Right lobe of liver (tissue), 6 donors: ENCODE data around the gene KLHL17. TPM values are rescaled to one million over a fixed set of nuclear protein-coding genes. Genes with fewer than 3 reads are reported as not detected.

ENCODE experiments used
- ATAC-seq, 4 donors: fragments of 200-7000 bp; cut with Tn5 transposase; one replicate each; pipeline ENCODE4 v1.9.1; 2020; ENCODE audit warnings: mild to moderate bottlenecking in 4 of 4, moderate library complexity in 4 of 4
- DNase-seq, 3 donors: peaks; one replicate each; pipeline ENCODE4 v3.0.0-alpha.2; 2020
- H3K27ac ChIP-seq, 3 donors: fragments of 200-600 bp; one replicate each; pipeline ENCODE4 v1.8.0; 2022
- H3K27me3 ChIP-seq, 2 donors: fragments of 200-600 bp; one replicate each; pipeline ENCODE4 v1.8.0; 2022
- H3K36me3 ChIP-seq, 4 donors: fragments of 200-600 bp; sonication (generic) in 1 of 4; one replicate each; pipeline versions ENCODE4 v1.5.1 to v1.8.0; 2017 to 2022; ENCODE audit warnings: control low read depth in 1 of 4
- H3K4me1 ChIP-seq, 4 donors: fragments of 200-600 bp; sonication (generic) in 1 of 4; one replicate each; pipeline versions ENCODE4 v1.5.1 to v1.8.0; 2017 to 2022; ENCODE audit warnings: control low read depth in 1 of 4
- H3K4me3 ChIP-seq, 3 donors: fragments of 200-600 bp; one replicate each; pipeline ENCODE4 v1.8.0; 2022
- H3K9me3 ChIP-seq, 4 donors: fragments of 200-600 bp; sonication (generic) in 1 of 4; one replicate each; pipeline versions ENCODE4 v1.5.1 to v1.8.0; 2017 to 2022; ENCODE audit warnings: control low read depth in 1 of 4
- CTCF ChIP-seq, 4 donors: fragments of 200-600 bp in 3 of 4; fragments of 450-650 bp in 1 of 4; IDR thresholded peaks; one replicate each; pipeline versions ENCODE4 v1.5.1 to v1.8.0; 2016 to 2022; ENCODE audit warnings: antibody characterized with exemption in 4 of 4, mild to moderate bottlenecking in 2 of 4
- POLR2A ChIP-seq: fragments of 450-650 bp; IDR thresholded peaks from one replicate; pipeline ENCODE4 v1.6.1; 2017; ENCODE audit warnings: antibody characterized with exemption, mild to moderate bottlenecking
- WGBS: methylation state at CpG from one replicate; pipeline ENCODE4 v1.1.6; 2018; ENCODE audit warnings: low coverage, low lambda C conversion rate; ENCODE audit not compliant: insufficient coverage; ENCODE audit errors: missing lambda C conversion rate; 5-methylcytosine and 5-hydroxymethylcytosine counted together
- intact Hi-C, 2 donors: fragments of 100-400 bp; cut with DNase I; formaldehyde crosslinking; loops; one replicate each; pipeline versions ENCODE4 v1.11.2 to v1.14.1; 2022
- total RNA-seq, 6 experiments: library from RNA; depleted of rRNA in 2 of 6; stranded (reverse); fragments of >200 nt in 2 of 6; fragmentation: NEBNext Ultra II Directional in 3 of 6; extraction: Animal tissue kit (Norgen Biotek cat#: 25700) in 3 of 6; gene quantifications; one replicate each; pipeline versions ENCODE4 v1.1.0 to v1.2.4, GENCODE V29; 2016 to 2023
- donor health status: DM: no; HTN: yes; CAD: no.
- donor health status: DM: no; HTN: no; CAD: no.
- donor health status: DM: no; HTN: no; CAD: no.
- donor health status: DM: no; HTN: yes; CAD: no.
- donor health status: DM: no; HTN: yes; CAD: no.

KLHL17 gene
- total RNA-seq, 6 experiments from 2014 or later, result 1.9 to 6.7 (median 4.3) TPM

GRCh38 chr1:928825-929661 lies 31.3 kb upstream of the KLHL17 start:
- intact Hi-C loops, result no loop called here
- ATAC-seq (no peak), DNase-seq (no peak)
- Histone ChIP-seq H3K27me3 (peaks cover 0 to 3% of the 10 kb centered on the region in 2 donors), H3K27ac (no peak overlapping the region), H3K9me3 (no peaks in the 10 kb centered on the region), H3K4me3 (no peak overlapping the region), H3K36me3 (no peaks in the 10 kb centered on the region), H3K4me1 (peaks cover 0 to 10% (median 0%) of the 10 kb centered on the region in 4 donors)
- WGBS, result 63% methylated on average over 6 of the region's 40 CpGs
- no peak for TF ChIP-seq CTCF (IDR thresholded peaks at IDR 0.05)
- TF ChIP-seq POLR2A, result no peak

- H3K27me3 ChIP-seq, result peaks cover 0 to 3% of the 10 kb centered on the region in 2 donors
- no peak for ATAC-seq
- WGBS, result 83% methylated on average over 2 of the region's 40 CpGs
- no peaks in the 10 kb centered on the region for H3K9me3 ChIP-seq
- H3K4me3 ChIP-seq, result no peak overlapping the region
- H3K4me1 ChIP-seq, result peaks cover 0 to under 1% (median 0%) of the 10 kb centered on the region in 4 donors
- TF ChIP-seq CTCF (IDR thresholded peaks at IDR 0.05) (no peak), POLR2A (no peak)
- intact Hi-C loops, result no loop called here
- H3K27ac ChIP-seq, result no peak overlapping the region
- H3K36me3 ChIP-seq, result no peaks in the 10 kb centered on the region
- no peak for DNase-seq
Observed at GRCh38 chr1:929712-930632, 30.4 kb upstream of the KLHL17 start.

- Histone ChIP-seq H3K9me3 (no peaks in the 10 kb centered on the region), H3K27ac (no peak overlapping the region), H3K4me3 (no peak overlapping the region), H3K27me3 (peaks cover 0 to 2% of the 10 kb centered on the region in 2 donors), H3K4me1 (peaks cover 0 to 5% (median 0%) of the 10 kb centered on the region in 4 donors), H3K36me3 (no peaks in the 10 kb centered on the region)
- no CpG with 5 or more reads among the region's 18 CpGs for WGBS
- intact Hi-C loops, result no loop called here
- no peak for TF ChIP-seq CTCF (IDR thresholded peaks at IDR 0.05)
- no peak for TF ChIP-seq POLR2A
- no peak for DNase-seq
- peak in 1 of 4 donors; percentile 51 for ATAC-seq
Observed at GRCh38 chr1:930633-931138, 29.7 kb upstream of the KLHL17 start.

GRCh38 chr1:931380-932172 lies 28.8 kb upstream of the KLHL17 start:
- TF ChIP-seq CTCF (IDR thresholded peaks at IDR 0.05) (no peak), POLR2A (no peak)
- H3K9me3 ChIP-seq, result no peaks in the 10 kb centered on the region
- peaks cover 0 to 6% (median 0%) of the 10 kb centered on the region in 4 donors for H3K4me1 ChIP-seq
- no peaks in the 10 kb centered on the region for H3K36me3 ChIP-seq
- H3K27ac ChIP-seq, result no peak overlapping the region
- WGBS, result 52% methylated on average over 14 of the region's 15 CpGs
- ATAC-seq, result no peak
- intact Hi-C loops, result no loop called here
- no peak overlapping the region for H3K4me3 ChIP-seq
- no peak for DNase-seq
- H3K27me3 ChIP-seq, result no peaks in the 10 kb centered on the region
